B cell (primary cell): ENCODE measurements around the gene RNF111. TPM values are rescaled to one million over a fixed set of nuclear protein-coding genes. Genes with fewer than 3 reads are reported as not detected.

Experiments used
- ATAC-seq: fragments of 200-7000 bp; cut with Tn5 transposase; one replicate; pipeline ENCODE4 v1.10.0; 2021; ENCODE audit warnings: low read depth, mild to moderate bottlenecking, moderate number of reproducible peaks, moderate library complexity
- CTCF ChIA-PET: fragments of 350-600 bp; sonication (Branson Sonifier 250); formaldehyde crosslinking; loops from one replicate; lab custom pipeline; 2021; ENCODE audit warnings: antibody characterized with exemption, inconsistent platforms; lab: Charles Lee
- POLR2A ChIA-PET: fragments of 350-600 bp; sonication (Branson Sonifier 250); formaldehyde crosslinking; loops from one replicate; lab custom pipeline; 2021; ENCODE audit warnings: antibody characterized with exemption; lab: Charles Lee
- DNase-seq: peaks from one replicate; pipeline ENCODE4 v3.0.0; 2013
- H2AFZ ChIP-seq: 2 replicates; pipeline ENCODE4 v1.6.1; 2012; ENCODE audit warnings: mild to moderate bottlenecking, low read depth, low read length; ENCODE audit not compliant: insufficient read depth, poor library complexity, severe bottlenecking
- H3K27ac ChIP-seq, 2 donors: 1 replicate in 1 of 2; 2 replicates in 1 of 2; pipeline ENCODE4 v1.5.1; 2012 to 2013; ENCODE audit warnings: low read length in 2 of 2, mild to moderate bottlenecking in 2 of 2, moderate library complexity in 1 of 2
- H3K27me3 ChIP-seq, 4 experiments: fragments of 200-600 bp in 1 of 4; sonication (generic) in 1 of 4; replicated peaks in 1 of 4; 1 replicate in 2 of 4; 2 replicates in 2 of 4; pipeline versions ENCODE4 v1.6.1 to v1.7.0; 2013 to 2016; ENCODE audit warnings: low read length in 3 of 4, mild to moderate bottlenecking in 2 of 4, mixed read lengths in 1 of 4, moderate library complexity in 1 of 4; ENCODE audit not compliant: insufficient read depth in 4 of 4, control insufficient read depth in 3 of 4; ENCODE audit errors: control extremely low read depth in 1 of 4
- H3K36me3 ChIP-seq, 2 experiments: replicated peaks in 1 of 2; 1 replicate in 1 of 2; 2 replicates in 1 of 2; pipeline versions ENCODE4 v1.6.1 to v1.7.1; 2013; ENCODE audit warnings: low read length in 1 of 2; ENCODE audit not compliant: insufficient read depth in 2 of 2, control insufficient read depth in 1 of 2; ENCODE audit errors: control extremely low read depth in 1 of 2, extremely low read depth in 1 of 2
- H3K4me1 ChIP-seq, 2 donors: fragments of 200-600 bp in 1 of 2; sonication (generic) in 1 of 2; 1 replicate in 1 of 2; 2 replicates in 1 of 2; pipeline versions ENCODE4 v1.5.1 to v1.6.1; 2013 to 2017; ENCODE audit warnings: low read length in 2 of 2; ENCODE audit not compliant: control insufficient read depth in 2 of 2, insufficient read depth in 2 of 2
- H3K4me2 ChIP-seq: replicated peaks from 2 replicates; pipeline ENCODE3; 2012; ENCODE audit warnings: mild to moderate bottlenecking, low read depth, low read length; ENCODE audit not compliant: poor library complexity, severe bottlenecking
- H3K4me3 ChIP-seq, 5 experiments: fragments of 200-600 bp in 1 of 5; sonication (generic) in 1 of 5; 1 replicate in 3 of 5; 2 replicates in 2 of 5; pipeline versions ENCODE4 v1.5.1 to v1.7.0; 2011 to 2016; ENCODE audit warnings: low read length in 4 of 5, mild to moderate bottlenecking in 4 of 5, low read depth in 2 of 5, control low read depth in 1 of 5, moderate library complexity in 1 of 5; ENCODE audit not compliant: insufficient read depth in 1 of 5; ENCODE audit errors: control extremely low read depth in 1 of 5, extremely low read depth in 1 of 5
- H3K79me2 ChIP-seq: fragments of 200-600 bp; sonication (generic); one replicate; pipeline ENCODE4 v1.6.0; 2016; ENCODE audit warnings: low read length; ENCODE audit not compliant: control insufficient read depth, insufficient read depth
- H3K9ac ChIP-seq: fragments of 200-600 bp; sonication (generic); 2 replicates; pipeline ENCODE4 v1.6.1; 2017; ENCODE audit warnings: mild to moderate bottlenecking, low read length, moderate library complexity
- H3K9me3 ChIP-seq, 3 donors: one replicate each; pipeline versions ENCODE4 v1.6.1 to v1.7.1; 2013; ENCODE audit warnings: low read length in 2 of 3; ENCODE audit not compliant: control insufficient read depth in 2 of 3, insufficient read depth in 1 of 3; ENCODE audit errors: control extremely low read depth in 1 of 3
- H4K20me1 ChIP-seq: 2 replicates; pipeline ENCODE4 v1.6.0; 2012; ENCODE audit warnings: mild to moderate bottlenecking, low read length; ENCODE audit not compliant: insufficient read depth, control insufficient read depth, poor library complexity, severe bottlenecking
- H3K27ac Mint-ChIP-seq: one replicate; pipeline ENCODE4 v1.8.0; 2021; ENCODE audit warnings: mixed read lengths
- H3K27me3 Mint-ChIP-seq: one replicate; pipeline ENCODE4 v1.8.0; 2021; ENCODE audit warnings: mixed read lengths
- H3K4me1 Mint-ChIP-seq: one replicate; pipeline ENCODE4 v1.8.0; 2021; ENCODE audit warnings: mixed read lengths
- H3K4me3 Mint-ChIP-seq: one replicate; pipeline ENCODE4 v1.8.0; 2021; ENCODE audit warnings: mixed read lengths
- H3K9me3 Mint-ChIP-seq: one replicate; pipeline ENCODE4 v1.8.0; 2022; ENCODE audit warnings: mixed read lengths; ENCODE audit not compliant: insufficient read depth
- CTCF ChIP-seq: fragments of 200-600 bp; IDR thresholded peaks from one replicate; pipeline ENCODE4 v1.8.0; 2022; ENCODE audit warnings: antibody characterized with exemption, mild to moderate bottlenecking
- EZH2 ChIP-seq: IDR thresholded peaks from 2 replicates; pipeline ENCODE4 v1.6.1; 2012; ENCODE audit warnings: borderline replicate concordance, low read depth, mild to moderate bottlenecking, moderate library complexity, low read length; ENCODE audit not compliant: insufficient read depth, poor library complexity, severe bottlenecking
- WGBS: methylation state at CpG from one replicate; pipeline ENCODE4 v1.1.5; 2013; ENCODE audit warnings: missing lambda C conversion rate; ENCODE audit not compliant: insufficient coverage; 5-methylcytosine and 5-hydroxymethylcytosine counted together
- intact Hi-C: fragments of 100-400 bp; cut with micrococcal nuclease; formaldehyde crosslinking; loops from one replicate; pipeline ENCODE4 v1.10.0; 2022
- polyA plus RNA-seq: library from polyadenylated mRNA; depleted of rRNA; stranded (reverse); fragments of >200 nt; gene quantifications from 2 replicates; pipeline ENCODE4 v1.2.3, GENCODE V29; 2012
- total RNA-seq, 2 donors: library from RNA; stranded (reverse); fragments of 120-200 nt in 1 of 2; gene quantifications; 1 replicate in 1 of 2; 2 replicates in 1 of 2; pipeline versions ENCODE4 v1.2.3 to v1.2.4, GENCODE V29; 2013 to 2022

The RNF111 gene
- total and polyA plus RNA-seq, 2 donors (not counting 1 experiment from before 2014, with no cell fraction given), result 24.9 to 72.3 TPM

- Mint-ChIP-seq H3K27ac (no peak overlapping the region), H3K9me3 (no peaks in the 10 kb centered on the region), H3K4me3 (no peak overlapping the region), H3K4me1 (peaks cover 4% of the 10 kb centered on the region), H3K27me3 (no peaks in the 10 kb centered on the region)
- no peak overlapping the region for H3K9ac ChIP-seq
- no peak overlapping the region for H2AFZ ChIP-seq
- no peak overlapping the region for H3K4me3 ChIP-seq
- intact Hi-C loops, result no loop called here
- POLR2A ChIA-PET, result no interaction called here
- H3K27ac ChIP-seq, result no peak overlapping the region
- H3K9me3 ChIP-seq, result no peaks in the 10 kb centered on the region
- H3K79me2 ChIP-seq, result no peaks in the 10 kb centered on the region
- no CpG with 5 or more reads among the region's 1 CpG for WGBS
- H4K20me1 ChIP-seq, result no peaks in the 10 kb centered on the region
- ATAC-seq (no peak), DNase-seq (no peak)
- H3K4me1 ChIP-seq, result peaks cover 3 to 5% of the 10 kb centered on the region in 2 donors
- H3K36me3 ChIP-seq, result no peaks in the 10 kb centered on the region
- no peak overlapping the region for H3K4me2 ChIP-seq
- CTCF ChIA-PET, result interaction anchor here (0.7 to 1.4 kb wide), 4 partner anchors 10 to 516 kb away, joined by 3 to 5 read pairs (median 4); no protein-coding TSS in a partner anchor
- no peaks in the 10 kb centered on the region for H3K27me3 ChIP-seq
- TF ChIP-seq EZH2 (no peak), CTCF (no peak)
These were observed 25.3 kb upstream of the RNF111 start for GRCh38 chr15:58962136-58962535.

DNA sequence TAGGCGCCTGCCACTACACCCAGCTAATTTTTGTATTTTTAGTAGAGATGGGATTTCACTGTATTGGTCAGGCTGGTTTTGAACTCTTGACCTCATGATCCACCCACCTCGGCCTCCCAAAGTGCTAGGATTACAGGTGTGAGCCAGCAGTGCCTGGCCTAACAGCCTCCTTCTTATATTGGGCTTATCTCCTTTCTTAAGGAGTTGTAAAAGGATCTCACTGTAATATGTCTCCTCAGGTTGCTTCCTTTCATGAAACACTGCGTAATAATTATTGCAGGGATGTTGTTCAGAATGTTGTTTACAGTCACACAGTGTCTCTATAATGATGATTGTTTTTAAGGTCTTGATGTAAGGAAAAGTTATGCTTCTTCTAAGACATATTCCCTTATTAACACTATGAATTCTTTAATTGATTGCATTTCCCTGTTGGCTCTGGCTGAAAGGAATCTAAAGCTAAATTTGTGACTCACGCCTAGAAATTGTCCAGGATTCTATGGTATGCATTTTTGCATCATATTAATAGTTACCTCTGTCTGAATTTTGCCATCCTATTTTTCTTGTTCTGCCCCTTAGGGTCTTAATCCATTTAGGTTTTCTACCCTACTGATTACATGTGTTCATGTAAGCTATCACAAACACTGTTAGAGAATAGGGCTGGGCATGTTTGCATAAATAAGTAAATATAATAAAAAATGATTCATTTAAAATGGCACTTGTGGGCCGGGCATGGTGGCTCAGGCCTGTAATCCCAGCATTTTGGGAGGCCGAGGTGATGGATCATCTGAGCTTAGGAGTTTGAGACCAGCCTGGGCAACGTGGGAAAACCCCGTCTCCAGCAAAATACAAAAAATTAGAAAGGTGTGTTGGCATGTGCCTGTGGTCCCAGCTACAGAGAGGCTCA lies 24.5 kb upstream of the RNF111 start:
- Histone ChIP-seq H3K36me3 (no peaks in the 10 kb centered on the region), H3K9me3 (no peaks in the 10 kb centered on the region), H3K4me3 (no peak overlapping the region), H3K4me2 (no peak overlapping the region), H3K27me3 (no peaks in the 10 kb centered on the region), H4K20me1 (no peaks in the 10 kb centered on the region), H2AFZ (no peak overlapping the region), H3K4me1 (no peaks in the 10 kb centered on the region), H3K79me2 (no peaks in the 10 kb centered on the region), H3K9ac (no peak overlapping the region), H3K27ac (no peak overlapping the region)
- Mint-ChIP-seq H3K27me3 (no peaks in the 10 kb centered on the region), H3K4me3 (no peak overlapping the region), H3K4me1 (no peaks in the 10 kb centered on the region), H3K9me3 (no peaks in the 10 kb centered on the region), H3K27ac (no peak overlapping the region)
- ChIA-PET POLR2A (no interaction called here), CTCF (interaction anchor here (1.0 to 1.4 kb wide), 6 partner anchors 10 to 570 kb away, joined by 3 to 4 read pairs (median 3); no protein-coding TSS in a partner anchor)
- WGBS, result 98% methylated on average over 4 of the region's 8 CpGs
- intact Hi-C loops, result no loop called here
- TF ChIP-seq CTCF, result no peak
- no peak for TF ChIP-seq EZH2
- DNase-seq, result no peak
- no peak for ATAC-seq
